Smooth muscle cell (in vitro differentiated cells): Measurements from ENCODE around the gene ENC1. TPM values are rescaled to one million over a fixed set of nuclear protein-coding genes. Genes with fewer than 3 reads are reported as not detected.

Experiments used
- DNase-seq: peaks from one replicate; lab custom pipeline; 2025; ENCODE audit not compliant: unreplicated experiment; lab: John Stamatoyannopoulos, UW
- H2AFZ ChIP-seq: fragments of 200-600 bp; sonication (generic); 2 replicates; pipeline ENCODE4 v1.6.0; 2016; ENCODE audit warnings: antibody characterized with exemption, low read depth, mild to moderate bottlenecking
- H3F3A ChIP-seq: fragments of 200-600 bp; sonication (generic); 2 replicates; pipeline ENCODE4 v1.6.0; 2017; ENCODE audit warnings: antibody characterized with exemption, low read depth
- H3K27ac ChIP-seq: fragments of 200-600 bp; sonication (generic); 2 replicates; pipeline ENCODE4 v1.5.1; 2016; ENCODE audit warnings: low read depth, mild to moderate bottlenecking
- H3K27me3 ChIP-seq: fragments of 200-600 bp; sonication (generic); 2 replicates; pipeline ENCODE4 v1.6.1; 2016; ENCODE audit warnings: low read depth, mild to moderate bottlenecking
- H3K36me3 ChIP-seq: fragments of 200-600 bp; sonication (generic); 2 replicates; pipeline ENCODE4 v1.5.1; 2016; ENCODE audit warnings: low read depth
- H3K4me1 ChIP-seq: fragments of 200-600 bp; sonication (generic); 2 replicates; pipeline ENCODE4 v1.5.1; 2016; ENCODE audit warnings: low read depth
- H3K4me2 ChIP-seq: fragments of 200-600 bp; sonication (generic); 2 replicates; pipeline ENCODE4 v1.6.0; 2016; ENCODE audit warnings: mild to moderate bottlenecking
- H3K4me3 ChIP-seq: fragments of 200-600 bp; sonication (generic); 2 replicates; pipeline ENCODE4 v1.5.1; 2016; ENCODE audit warnings: mild to moderate bottlenecking
- H3K79me2 ChIP-seq: fragments of 200-600 bp; sonication (generic); 2 replicates; pipeline ENCODE4 v1.6.0; 2016; ENCODE audit warnings: low read depth, mild to moderate bottlenecking
- H3K9ac ChIP-seq: fragments of 200-600 bp; sonication (generic); 2 replicates; pipeline ENCODE4 v1.6.0; 2016; ENCODE audit warnings: low read depth
- H3K9me3 ChIP-seq: fragments of 200-600 bp; sonication (generic); replicated peaks from 2 replicates; pipeline ENCODE4 v1.5.1; 2016; ENCODE audit warnings: low read depth
- H4K20me1 ChIP-seq: fragments of 200-600 bp; sonication (generic); 2 replicates; pipeline ENCODE4 v1.6.0; 2016; ENCODE audit warnings: low read depth
- CTCF ChIP-seq: fragments of 200-600 bp; sonication (generic); IDR thresholded peaks from 2 replicates; pipeline ENCODE4 v1.5.1; 2017; ENCODE audit warnings: borderline replicate concordance, mild to moderate bottlenecking, antibody characterized with exemption; ENCODE audit not compliant: insufficient read depth, poor library complexity, severe bottlenecking
- WGBS: methylation state at CpG from one replicate; pipeline ENCODE4 v1.1.7; 2016; ENCODE audit warnings: low lambda C conversion rate; 5-methylcytosine and 5-hydroxymethylcytosine counted together
- polyA plus RNA-seq: library from polyadenylated mRNA; unstranded; fragments of >200 nt; fragmentation: Nextera tagmentation; extraction: Ambion mirVana; gene quantifications from 2 replicates; pipeline ENCODE4 v1.2.1, GENCODE V29; 2016
- total RNA-seq: library from RNA; depleted of rRNA; stranded (reverse); fragments of >200 nt; gene quantifications from 2 replicates; pipeline ENCODE4 v1.2.3, GENCODE V29; 2014

The ENC1 gene
- total and polyA plus RNA-seq, 2 experiments from 2014 or later, result 17.4 to 110 TPM

GRCh38 chr5:74616236-74617146 is 24.0 kb downstream of the ENC1 start:
- no peak overlapping the region for H3K4me2 ChIP-seq
- no peaks in the 10 kb centered on the region for H3K36me3 ChIP-seq
- no peaks in the 10 kb centered on the region for H3K79me2 ChIP-seq
- no peak for TF ChIP-seq CTCF
- H3K27me3 ChIP-seq, result no peaks in the 10 kb centered on the region
- H3K9me3 ChIP-seq, result no peaks in the 10 kb centered on the region
- no peaks in the 10 kb centered on the region for H4K20me1 ChIP-seq
- H3K4me3 ChIP-seq, result no peak overlapping the region
- H3F3A ChIP-seq, result no peaks in the 10 kb centered on the region
- 88% methylated on average over 23 of the region's 23 CpGs for WGBS
- H3K27ac ChIP-seq, result no peak overlapping the region
- no peak overlapping the region for H2AFZ ChIP-seq
- H3K4me1 ChIP-seq, result peaks cover 10% of the 10 kb centered on the region
- H3K9ac ChIP-seq, result no peak overlapping the region
- DNase-seq, result no peak

DNA sequence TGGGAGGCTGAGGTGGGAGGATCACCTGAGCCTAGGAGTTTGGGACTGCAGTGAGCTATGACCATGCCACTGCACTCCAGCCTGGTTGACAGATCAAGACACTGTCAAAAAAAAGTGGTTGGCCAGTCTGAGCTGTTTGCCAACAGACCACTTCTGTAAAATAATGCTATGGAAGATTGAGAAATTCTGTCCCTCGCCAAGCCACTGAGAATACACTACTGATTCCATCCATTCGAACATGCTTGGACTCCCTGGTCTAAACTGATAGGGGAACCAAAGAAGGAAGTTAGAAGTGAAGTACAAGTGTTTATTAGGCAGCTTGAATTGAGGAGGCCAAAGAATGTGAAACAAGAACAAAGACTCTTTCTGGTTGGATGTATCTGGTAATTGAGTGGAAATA is 27.2 kb downstream of the ENC1 start:
- H3K27me3 ChIP-seq, result no peaks in the 10 kb centered on the region
- no peak overlapping the region for H2AFZ ChIP-seq
- H4K20me1 ChIP-seq, result no peaks in the 10 kb centered on the region
- H3K79me2 ChIP-seq, result no peaks in the 10 kb centered on the region
- 87% methylated on average over 2 of the region's 2 CpGs for WGBS
- no peaks in the 10 kb centered on the region for H3K9me3 ChIP-seq
- H3K27ac ChIP-seq, result no peak overlapping the region
- H3K4me2 ChIP-seq, result no peak overlapping the region
- H3K4me1 ChIP-seq, result peaks cover 10% of the 10 kb centered on the region
- no peak overlapping the region for H3K4me3 ChIP-seq
- no peaks in the 10 kb centered on the region for H3F3A ChIP-seq
- no peak overlapping the region for H3K9ac ChIP-seq
- no peak for TF ChIP-seq CTCF
- no peaks in the 10 kb centered on the region for H3K36me3 ChIP-seq
- no peak for DNase-seq

GRCh38 chr5:74612045-74612444 is 28.5 kb downstream of the ENC1 start:
- Histone ChIP-seq H3K9ac (no peak overlapping the region), H3K79me2 (no peaks in the 10 kb centered on the region), H3K4me2 (no peak overlapping the region), H3K9me3 (no peaks in the 10 kb centered on the region), H2AFZ (no peak overlapping the region), H3F3A (no peaks in the 10 kb centered on the region), H3K4me3 (no peak overlapping the region), H3K4me1 (peaks cover 5% of the 10 kb centered on the region), H3K36me3 (no peaks in the 10 kb centered on the region), H4K20me1 (no peaks in the 10 kb centered on the region), H3K27me3 (no peaks in the 10 kb centered on the region), H3K27ac (no peak overlapping the region)
- TF ChIP-seq CTCF, result no peak
- WGBS, result 69% methylated on average over 3 of the region's 3 CpGs
- no peak for DNase-seq
